ENCODE results near the gene RGS6.
A peak's percentile ranks its signal among the peaks of the same experiment; 100 is the strongest.

Gene RGS6

GRCh38 chr14:72523424-72524294 is 591.4 kb downstream of the RGS6 start:
- no peak for DNase-seq (ENCODE audit: low read depth, low spot score)

GRCh38 chr14:72524295-72524629 is 592.0 kb downstream of the RGS6 start:
- DNase-seq (ENCODE audit: low read depth, low spot score): no peak

- DNase-seq (ENCODE audit: low read depth, low spot score): no peak
Measured at GRCh38 chr14:72525087-72525915, 593.1 kb downstream of the RGS6 start.

- DNase-seq (ENCODE audit: low read depth, low spot score): no peak
Measured at GRCh38 chr14:72527591-72527990, 595.4 kb downstream of the RGS6 start.

GRCh38 chr14:72528059-72528862 is 596.0 kb downstream of the RGS6 start:
- no peak for DNase-seq (ENCODE audit: low read depth, low spot score)

GRCh38 chr14:72528863-72529175 is 596.6 kb downstream of the RGS6 start:
- DNase-seq (ENCODE audit: low read depth, low spot score): no peak

- DNase-seq (ENCODE audit: low read depth, low spot score): no peak
Measured at GRCh38 chr14:72532686-72533454, 600.6 kb downstream of the RGS6 start.

- no peak for DNase-seq (ENCODE audit: low read depth, low spot score)
Measured at GRCh38 chr14:72535485-72535884, 603.3 kb downstream of the RGS6 start.

- DNase-seq (ENCODE audit: low read depth, low spot score): no peak
Measured at GRCh38 chr14:72538387-72538786, 606.2 kb downstream of the RGS6 start.

GRCh38 chr14:72539661-72540315 is 607.6 kb downstream of the RGS6 start:
- DNase-seq (ENCODE audit: low read depth, low spot score): no peak

GRCh38 chr14:72540836-72541235 is 608.6 kb downstream of the RGS6 start:
- no peak for DNase-seq (ENCODE audit: low read depth, low spot score)

- no peak for DNase-seq (ENCODE audit: low read depth, low spot score)
Measured at GRCh38 chr14:72541546-72541945, 609.3 kb downstream of the RGS6 start.

GRCh38 chr14:72543341-72543740 is 611.1 kb downstream of the RGS6 start:
- no peak for DNase-seq (ENCODE audit: low read depth, low spot score)

GRCh38 chr14:72544615-72545387 is 612.6 kb downstream of the RGS6 start:
- peak; percentile 84 for DNase-seq (ENCODE audit: low read depth, low spot score)

- no peak for DNase-seq (ENCODE audit: low read depth, low spot score)
Measured at GRCh38 chr14:72545411-72546311, 613.4 kb downstream of the RGS6 start.

GRCh38 chr14:72546344-72547016 is 614.3 kb downstream of the RGS6 start:
- no peak for DNase-seq (ENCODE audit: low read depth, low spot score)

- no peak for DNase-seq (ENCODE audit: low read depth, low spot score)
Measured at GRCh38 chr14:72547999-72548398, 615.8 kb downstream of the RGS6 start.

- no peak for DNase-seq (ENCODE audit: low read depth, low spot score)
Measured at GRCh38 chr14:72549026-72549425, 616.8 kb downstream of the RGS6 start.

Measured in ELF-1 (cell line).